Tibial nerve (tissue), 4 donors: Measurements from ENCODE around the gene SPRR4. TPM values are rescaled to one million over a fixed set of nuclear protein-coding genes. Genes with fewer than 3 reads are reported as not detected.

ENCODE experiments used
- DNase-seq, 2 donors: peaks; one replicate each; pipeline ENCODE4 v3.0.0-alpha.2; 2019; ENCODE audit warnings: low spot score in 2 of 2
- H3K27ac ChIP-seq, 4 donors: fragments of 200-600 bp; sonication (generic) in 3 of 4; one replicate each; pipeline ENCODE4 v1.5.1; 2017 to 2019; ENCODE audit warnings: mild to moderate bottlenecking in 1 of 4
- H3K27me3 ChIP-seq, 2 donors: fragments of 200-600 bp; sonication (generic) in 1 of 2; one replicate each; pipeline versions ENCODE4 v1.5.1 to v1.6.0; 2017 to 2019
- H3K36me3 ChIP-seq, 3 donors: fragments of 200-600 bp; sonication (generic); one replicate each; pipeline ENCODE4 v1.5.1; 2018 to 2019
- H3K4me1 ChIP-seq, 4 donors: fragments of 200-600 bp; sonication (generic) in 3 of 4; one replicate each; pipeline ENCODE4 v1.5.1; 2017 to 2019
- H3K4me3 ChIP-seq, 4 donors: fragments of 200-600 bp; sonication (generic) in 3 of 4; one replicate each; pipeline ENCODE4 v1.5.1; 2017 to 2019; ENCODE audit warnings: mild to moderate bottlenecking in 1 of 4, moderate library complexity in 1 of 4
- H3K9me3 ChIP-seq, 4 donors: fragments of 200-600 bp; sonication (generic) in 3 of 4; one replicate each; pipeline ENCODE4 v1.5.1; 2017 to 2019
- CTCF ChIP-seq, 5 experiments: fragments of 200-600 bp in 3 of 5; fragments of 450-650 bp in 2 of 5; sonication (generic) in 3 of 5; IDR thresholded peaks; one replicate each; pipeline ENCODE4 v1.5.1; 2016 to 2019; ENCODE audit warnings: antibody characterized with exemption in 5 of 5, mild to moderate bottlenecking in 3 of 5, moderate library complexity in 2 of 5
- EP300 ChIP-seq, 2 donors: sonication (generic); formaldehyde crosslinking; IDR thresholded peaks; one replicate each; pipeline ENCODE4 v1.6.1; 2017; ENCODE audit warnings: antibody characterized with exemption in 2 of 2, mild to moderate bottlenecking in 1 of 2
- POLR2A ChIP-seq, 2 donors: fragments of 450-650 bp; IDR thresholded peaks; one replicate each; pipeline ENCODE4 v1.6.1; 2017; ENCODE audit warnings: antibody characterized with exemption in 2 of 2, mild to moderate bottlenecking in 2 of 2, moderate library complexity in 2 of 2
- WGBS, 2 donors: methylation state at CpG; one replicate each; pipeline ENCODE4 v1.1.5; 2018; 5-methylcytosine and 5-hydroxymethylcytosine counted together
- total RNA-seq, 4 donors: library from RNA; depleted of rRNA; stranded (reverse); fragments of >200 nt; gene quantifications; one replicate each; pipeline ENCODE4 v1.1.0, GENCODE V29; 2016

SPRR4 gene
- total RNA-seq, 4 donors from 2014 or later = not detected

DNA sequence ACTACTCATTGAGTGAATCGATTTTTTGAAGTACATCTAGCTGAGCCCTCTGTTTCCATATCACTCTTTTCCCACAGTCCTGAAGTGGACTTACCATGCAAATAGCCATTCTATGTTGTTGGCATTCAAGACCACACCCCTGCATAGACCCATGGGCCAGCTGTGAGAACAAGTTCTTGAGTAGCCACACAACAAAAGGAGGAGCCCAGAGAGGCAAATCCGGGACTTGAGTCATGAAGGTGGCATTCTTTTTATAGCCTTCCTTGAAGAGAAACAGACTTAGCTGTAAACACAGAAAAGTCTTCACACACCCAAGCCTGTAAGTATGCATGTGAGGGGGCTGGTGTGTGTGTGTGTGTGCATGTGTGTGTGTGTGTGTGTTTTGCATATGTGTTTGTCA, 37.3 kb upstream of the SPRR4 start:
- no peaks in the 10 kb centered on the region for H3K4me1 ChIP-seq
- H3K27me3 ChIP-seq = no peaks in the 10 kb centered on the region
- no peak overlapping the region for H3K27ac ChIP-seq
- no peak for TF ChIP-seq POLR2A (IDR thresholded peaks at IDR 0.05)
- no peak for TF ChIP-seq CTCF (IDR thresholded peaks at IDR 0.05)
- TF ChIP-seq EP300 (IDR thresholded peaks at IDR 0.05) = no peak
- H3K9me3 ChIP-seq = peaks cover 0 to 5% (median 0%) of the 10 kb centered on the region in 4 donors
- H3K4me3 ChIP-seq = no peak overlapping the region
- no peak for DNase-seq
- 62 to 71% methylated on average over 2 of the region's 2 CpGs for WGBS, 2 donors
- no peaks in the 10 kb centered on the region for H3K36me3 ChIP-seq

- no peak for TF ChIP-seq CTCF (IDR thresholded peaks at IDR 0.05)
- TF ChIP-seq POLR2A (IDR thresholded peaks at IDR 0.05) = no peak
- no peak for TF ChIP-seq EP300 (IDR thresholded peaks at IDR 0.05)
- Histone ChIP-seq H3K27ac (no peak overlapping the region), H3K27me3 (no peaks in the 10 kb centered on the region), H3K9me3 (peaks cover 0 to 5% (median 0%) of the 10 kb centered on the region in 4 donors), H3K4me3 (no peak overlapping the region), H3K36me3 (no peaks in the 10 kb centered on the region), H3K4me1 (no peaks in the 10 kb centered on the region)
- DNase-seq = no peak
- 79 to 87% methylated on average over 1 of the region's 1 CpG for WGBS, 2 donors
Observed at GRCh38 chr1:152940614-152941013, 29.8 kb upstream of the SPRR4 start.

DNA sequence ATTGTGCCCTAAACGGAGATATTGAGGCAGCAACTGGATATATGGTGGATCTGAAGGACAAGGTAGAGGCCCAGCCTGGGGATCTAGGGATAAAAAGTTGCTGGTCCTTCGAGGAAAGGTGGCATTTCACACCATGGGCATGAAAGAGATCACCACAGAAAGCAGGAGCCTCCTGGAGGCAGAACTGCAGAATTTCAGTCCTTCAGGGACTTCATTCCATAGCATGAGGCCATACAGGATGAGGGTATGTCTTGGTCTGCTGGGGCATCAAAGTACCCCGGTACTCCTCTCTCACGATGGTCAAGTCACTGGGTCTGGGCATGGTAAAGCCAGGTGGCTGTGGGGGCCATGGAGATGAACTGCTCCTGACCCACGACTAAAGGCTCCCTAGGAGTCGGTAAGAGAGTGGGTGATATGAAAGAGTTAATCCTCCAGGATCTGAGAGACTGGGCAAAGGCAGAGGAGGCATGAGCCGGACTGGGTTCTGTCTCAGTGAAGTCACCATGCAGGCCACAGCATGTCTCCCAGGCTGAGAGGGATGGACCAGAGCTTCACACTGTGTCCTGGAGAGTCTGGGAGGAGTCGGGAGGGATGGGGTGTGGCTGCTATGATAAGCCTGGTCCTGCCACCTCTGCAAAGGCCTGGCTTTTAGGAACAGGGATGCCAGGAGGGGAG, 29.3 kb upstream of the SPRR4 start:
- peaks cover 0 to 4% (median 0%) of the 10 kb centered on the region in 4 donors for H3K9me3 ChIP-seq
- no peak for DNase-seq
- H3K4me3 ChIP-seq = no peak overlapping the region
- TF ChIP-seq EP300 (IDR thresholded peaks at IDR 0.05) (no peak), CTCF (IDR thresholded peaks at IDR 0.05) (no peak), POLR2A (IDR thresholded peaks at IDR 0.05) (no peak)
- H3K27ac ChIP-seq = no peak overlapping the region
- H3K4me1 ChIP-seq = no peaks in the 10 kb centered on the region
- 72 to 73% methylated on average over 8 of the region's 8 CpGs for WGBS, 2 donors
- H3K36me3 ChIP-seq = no peaks in the 10 kb centered on the region
- no peaks in the 10 kb centered on the region for H3K27me3 ChIP-seq

GRCh38 chr1:152942161-152942560, 28.3 kb upstream of the SPRR4 start:
- 83 to 87% methylated on average over 2 of the region's 2 CpGs for WGBS, 2 donors
- TF ChIP-seq EP300 (IDR thresholded peaks at IDR 0.05) (no peak), CTCF (IDR thresholded peaks at IDR 0.05) (no peak), POLR2A (IDR thresholded peaks at IDR 0.05) (no peak)
- Histone ChIP-seq H3K9me3 (no peaks in the 10 kb centered on the region), H3K27ac (no peak overlapping the region), H3K4me3 (no peak overlapping the region), H3K4me1 (no peaks in the 10 kb centered on the region), H3K36me3 (no peaks in the 10 kb centered on the region), H3K27me3 (no peaks in the 10 kb centered on the region)
- no peak for DNase-seq

GRCh38 chr1:152946248-152946647, 24.2 kb upstream of the SPRR4 start:
- TF ChIP-seq EP300 (IDR thresholded peaks at IDR 0.05) (no peak), POLR2A (IDR thresholded peaks at IDR 0.05) (no peak), CTCF (IDR thresholded peaks at IDR 0.05) (no peak)
- Histone ChIP-seq H3K9me3 (no peaks in the 10 kb centered on the region), H3K36me3 (no peaks in the 10 kb centered on the region), H3K27ac (no peak overlapping the region), H3K4me1 (no peaks in the 10 kb centered on the region), H3K27me3 (no peaks in the 10 kb centered on the region), H3K4me3 (no peak overlapping the region)
- DNase-seq = no peak
- WGBS, 2 donors = 66 to 83% methylated on average over 3 of the region's 3 CpGs
